Activated CD8-positive, alpha-beta memory T cell treated with anti-CD3 and anti-CD28 coated beads for 24 hours (primary cell): ENCODE data around the gene BMP8A.

Experiments used
- DNase-seq: peaks from one replicate; pipeline ENCODE4 v3.0.0-alpha.2; 2020

The BMP8A gene

DNA sequence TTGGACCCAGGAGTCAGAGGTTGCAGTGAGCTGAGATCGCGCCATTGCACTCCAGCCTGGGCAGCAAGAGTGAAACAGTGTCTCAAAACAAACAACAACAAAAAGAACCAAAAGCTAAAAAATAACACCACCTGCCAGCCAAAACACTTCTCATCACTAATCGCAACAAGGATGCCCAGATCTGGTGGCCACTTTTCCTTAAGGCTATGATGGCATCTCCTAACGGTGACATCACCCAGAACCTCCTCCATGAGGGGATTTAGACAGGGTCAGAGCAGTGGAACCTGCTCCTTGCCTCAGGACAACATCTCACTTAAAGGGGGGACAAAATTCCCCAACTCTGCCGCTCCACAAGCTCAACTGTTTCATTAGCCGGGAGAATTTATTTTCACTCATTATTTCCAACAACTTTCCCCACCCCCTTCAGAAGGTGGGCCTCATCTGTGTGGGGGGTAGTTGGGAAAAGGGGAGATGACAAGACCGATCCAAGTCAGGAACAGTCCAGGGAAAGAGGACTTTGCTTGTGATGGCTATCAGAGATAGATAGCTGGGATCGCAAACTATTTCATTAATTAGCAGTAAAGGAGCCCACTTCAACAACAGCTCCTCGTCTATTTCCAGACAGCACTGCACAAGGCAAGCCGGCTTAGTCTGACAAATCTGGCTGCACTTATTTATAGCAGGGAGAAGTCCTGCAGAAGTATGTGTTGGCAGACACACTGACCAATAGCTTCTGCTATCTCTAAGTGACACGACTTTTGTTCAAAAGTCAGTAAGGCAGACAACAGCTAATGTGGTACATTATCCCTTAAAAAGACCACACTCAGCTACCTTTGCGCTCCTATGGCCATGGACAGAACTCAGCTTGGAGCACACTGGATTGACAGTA lies 82.5 kb downstream of the BMP8A start:
- no peak for DNase-seq

DNA sequence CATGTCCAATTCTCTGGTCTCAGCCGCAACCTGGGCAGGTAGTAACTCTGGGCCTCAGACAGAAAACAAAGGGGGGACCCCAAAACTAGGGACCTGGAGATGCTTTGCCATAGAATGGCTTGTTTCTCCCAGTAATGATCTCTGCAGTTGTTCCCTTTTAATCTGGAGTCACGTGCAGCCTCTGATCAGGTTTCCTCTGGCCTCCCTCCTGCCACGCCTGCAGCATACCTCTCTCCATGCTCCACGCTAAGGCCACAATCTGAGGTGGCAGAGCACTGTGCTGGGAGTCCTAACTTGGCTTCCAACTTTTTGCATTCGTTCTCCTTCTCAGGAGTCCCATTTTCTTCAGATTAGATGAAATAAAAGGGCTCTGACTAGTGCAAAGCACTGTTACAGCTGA lies 83.2 kb downstream of the BMP8A start:
- no peak for DNase-seq
